ENCODE data around the gene DIP2B. TPM values are rescaled to one million over a fixed set of nuclear protein-coding genes. Genes with fewer than 3 reads are reported as not detected.

The DIP2B gene
- total RNA-seq, 4 donors from 2014 or later = 19.8 to 25.9 (median 23.8) TPM

DNA sequence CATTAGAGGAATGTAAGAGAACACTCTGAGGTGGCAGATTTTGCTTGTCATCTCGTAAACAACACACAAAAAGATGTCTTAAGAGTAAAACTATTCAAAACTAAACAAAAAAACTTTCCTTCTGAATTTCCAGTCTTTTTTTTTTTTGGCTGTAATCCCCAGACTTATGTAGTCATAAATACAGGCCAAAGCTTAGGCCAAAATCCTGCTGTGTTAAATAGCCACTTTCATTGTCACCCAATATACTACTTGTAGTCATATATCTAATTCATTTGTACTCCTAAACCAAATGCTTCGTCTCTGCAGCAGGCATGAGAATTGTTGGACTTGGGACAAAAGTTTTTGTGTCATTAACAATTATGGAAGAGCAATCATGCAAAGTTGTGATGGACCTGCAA, 155.6 kb downstream of the DIP2B start:
- no peak overlapping the region for H3K4me3 ChIP-seq
- ATAC-seq = no peak
- no peaks in the 10 kb centered on the region for H3K4me1 ChIP-seq
- no peaks in the 10 kb centered on the region for H3K27me3 ChIP-seq
- 58 to 85% methylated on average over 2 of the region's 2 CpGs for WGBS, 2 donors (ENCODE audit: low coverage in 1 of 2)
- TF ChIP-seq CTCF (IDR thresholded peaks at IDR 0.05) (no peak), EP300 (IDR thresholded peaks at IDR 0.05) (no peak), POLR2A (IDR thresholded peaks at IDR 0.05) (no peak), POLR2AphosphoS5 (IDR thresholded peaks at IDR 0.05) (no peak)
- H3K9me3 ChIP-seq = no peaks in the 10 kb centered on the region
- H3K36me3 ChIP-seq = peaks cover 0 to 10% of the 10 kb centered on the region in 2 donors
- H3K27ac ChIP-seq = no peak overlapping the region

DNA sequence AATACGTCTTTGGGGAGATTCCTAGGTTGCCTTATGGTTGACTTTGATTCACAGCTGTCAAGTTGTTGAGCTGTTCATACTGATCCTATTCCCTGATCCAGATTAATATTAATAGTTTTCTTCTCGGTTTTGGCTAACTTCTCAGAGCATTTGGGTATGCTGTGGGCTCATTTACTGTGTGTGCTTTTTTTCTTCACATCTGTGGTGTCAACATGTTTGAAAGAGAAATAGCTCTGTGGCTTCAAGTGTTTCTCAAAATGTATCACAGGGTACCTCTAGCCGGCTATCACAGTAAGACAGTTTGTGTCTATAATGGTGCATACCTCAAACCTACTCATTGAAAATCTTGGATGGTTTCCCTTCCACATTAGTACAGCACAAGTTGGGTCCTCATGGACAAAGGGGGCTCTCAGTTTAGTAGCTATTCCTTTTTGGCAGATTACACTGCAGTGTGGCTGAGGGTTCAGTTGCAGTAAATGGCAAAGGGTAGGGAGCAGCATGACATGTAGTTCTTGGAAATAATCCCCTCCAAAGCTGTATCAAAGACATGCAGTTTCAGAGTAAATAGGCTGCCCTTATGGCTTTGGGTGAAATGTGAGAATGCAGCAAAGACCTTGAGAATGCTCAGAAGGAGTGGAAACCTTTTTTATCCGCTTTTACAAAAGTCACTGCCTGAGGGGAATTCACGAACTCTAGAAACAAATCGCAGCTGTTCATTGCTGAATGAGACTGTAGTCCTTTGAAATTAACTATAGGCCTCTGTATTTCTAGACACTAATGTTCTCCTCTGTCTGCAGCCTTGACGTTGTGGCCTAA, 156.7 kb downstream of the DIP2B start:
- Histone ChIP-seq H3K27ac (no peak overlapping the region), H3K36me3 (peaks cover 0 to 10% of the 10 kb centered on the region in 2 donors), H3K4me3 (no peak overlapping the region), H3K9me3 (no peaks in the 10 kb centered on the region), H3K4me1 (no peaks in the 10 kb centered on the region), H3K27me3 (no peaks in the 10 kb centered on the region)
- ATAC-seq = no peak
- 57 to 89% methylated on average over 3 to 7 of the region's 7 CpGs for WGBS, 2 donors (ENCODE audit: low coverage in 1 of 2)
- TF ChIP-seq POLR2A (IDR thresholded peaks at IDR 0.05) (no peak), EP300 (IDR thresholded peaks at IDR 0.05) (no peak), POLR2AphosphoS5 (IDR thresholded peaks at IDR 0.05) (no peak), CTCF (IDR thresholded peaks at IDR 0.05) (no peak)

DNA sequence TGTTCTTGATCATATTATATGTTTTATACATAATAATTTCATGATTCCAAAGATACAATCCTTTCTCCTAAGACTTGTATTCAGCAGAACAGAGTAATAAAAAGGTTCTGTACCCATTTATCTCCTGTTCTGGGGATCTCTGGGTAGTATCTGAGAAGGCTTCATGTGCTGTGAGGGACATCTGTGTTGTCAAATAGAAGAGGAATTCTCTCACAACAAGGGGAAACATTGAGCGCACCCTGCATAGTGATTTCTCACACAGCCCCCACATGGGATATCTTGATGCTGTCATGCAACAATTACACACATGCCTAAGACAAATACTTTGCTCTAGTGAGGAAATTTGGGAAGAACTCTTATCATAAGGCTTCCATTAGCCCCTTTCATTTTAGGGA, 157.3 kb downstream of the DIP2B start:
- no peak overlapping the region for H3K27ac ChIP-seq
- 71 to 83% methylated on average over 1 of the region's 1 CpG for WGBS, 2 donors (ENCODE audit: low coverage in 1 of 2)
- no peaks in the 10 kb centered on the region for H3K9me3 ChIP-seq
- no peaks in the 10 kb centered on the region for H3K27me3 ChIP-seq
- H3K36me3 ChIP-seq = peaks cover 0 to 10% of the 10 kb centered on the region in 2 donors
- H3K4me1 ChIP-seq = no peaks in the 10 kb centered on the region
- no peak for TF ChIP-seq EP300 (IDR thresholded peaks at IDR 0.05)
- no peak for TF ChIP-seq CTCF (IDR thresholded peaks at IDR 0.05)
- TF ChIP-seq POLR2AphosphoS5 (IDR thresholded peaks at IDR 0.05) = no peak
- no peak for TF ChIP-seq POLR2A (IDR thresholded peaks at IDR 0.05)
- ATAC-seq = no peak
- H3K4me3 ChIP-seq = no peak overlapping the region

DNA sequence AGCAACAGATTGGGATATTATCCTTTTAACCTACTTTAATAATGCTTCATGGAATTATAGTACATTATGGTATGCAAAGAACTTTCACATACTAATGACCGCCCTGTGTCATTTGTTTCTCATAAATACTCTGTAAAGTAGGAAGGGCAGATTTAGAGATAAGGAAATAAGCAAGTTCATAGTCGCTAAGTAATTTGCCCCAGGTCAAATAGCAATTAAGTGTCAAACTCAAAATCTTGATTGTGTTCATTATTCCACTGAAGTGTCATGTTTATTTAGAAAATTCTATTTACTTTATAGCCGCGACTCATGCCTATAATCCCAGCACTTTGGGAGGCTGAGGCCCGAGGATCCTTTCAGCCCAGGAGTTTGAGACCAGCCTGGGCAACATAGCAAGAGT, 160.4 kb downstream of the DIP2B start:
- no peak for TF ChIP-seq EP300 (IDR thresholded peaks at IDR 0.05)
- no peak for TF ChIP-seq CTCF (IDR thresholded peaks at IDR 0.05)
- H3K27ac ChIP-seq = no peak overlapping the region
- no peak for ATAC-seq
- peaks cover 0 to 6% of the 10 kb centered on the region in 2 donors for H3K36me3 ChIP-seq
- no peak overlapping the region for H3K4me3 ChIP-seq
- WGBS, 2 donors (ENCODE audit: low coverage in 1 of 2) = 88 to 95% methylated on average over 2 to 5 of the region's 5 CpGs
- H3K27me3 ChIP-seq = no peaks in the 10 kb centered on the region
- no peaks in the 10 kb centered on the region for H3K4me1 ChIP-seq
- no peaks in the 10 kb centered on the region for H3K9me3 ChIP-seq

DNA sequence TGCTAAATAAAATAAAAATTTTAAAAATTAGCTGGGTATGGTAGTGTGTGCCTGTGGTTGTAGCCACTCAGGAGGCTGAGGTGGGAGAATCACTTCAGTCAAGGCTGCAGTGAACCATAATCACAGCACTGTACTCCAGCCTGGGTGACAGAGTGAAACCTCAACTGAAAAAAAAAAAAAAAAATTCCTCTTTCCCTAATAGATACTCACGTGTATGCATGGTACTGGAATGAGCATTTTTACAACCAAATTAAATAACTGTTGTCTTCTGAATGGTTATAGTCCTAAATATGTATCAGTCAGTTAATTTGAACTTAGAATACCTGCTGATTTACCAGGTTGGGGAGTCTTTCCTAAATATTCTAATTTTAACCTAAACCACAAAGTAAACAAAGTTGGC, 160.8 kb downstream of the DIP2B start:
- Histone ChIP-seq H3K27me3 (no peaks in the 10 kb centered on the region), H3K36me3 (peaks cover 0 to 2% of the 10 kb centered on the region in 2 donors), H3K4me3 (no peak overlapping the region), H3K4me1 (no peaks in the 10 kb centered on the region), H3K27ac (no peak overlapping the region), H3K9me3 (no peaks in the 10 kb centered on the region)
- TF ChIP-seq POLR2AphosphoS5 (IDR thresholded peaks at IDR 0.05) (no peak), POLR2A (IDR thresholded peaks at IDR 0.05) (no peak), EP300 (IDR thresholded peaks at IDR 0.05) (no peak), CTCF (IDR thresholded peaks at IDR 0.05) (no peak)
- WGBS, 2 donors (ENCODE audit: low coverage in 1 of 2) = 54 to 58% methylated on average over 1 of the region's 1 CpG
- no peak for ATAC-seq
